HUES64 (cell line): ENCODE results near the gene KRT75.

Source experiments
- H3K27ac ChIP-seq: 2 replicates; pipeline ENCODE4 v1.7.0; 2013; ENCODE audit warnings: low read depth, low read length, inconsistent platforms
- H3K27me3 ChIP-seq: 2 replicates; pipeline ENCODE4 v1.6.1; 2013; ENCODE audit warnings: mild to moderate bottlenecking, low read length; ENCODE audit not compliant: insufficient read depth
- H3K36me3 ChIP-seq: 2 replicates; pipeline ENCODE4 v1.6.1; 2013; ENCODE audit warnings: mild to moderate bottlenecking, low read length; ENCODE audit not compliant: insufficient read depth
- H3K4me1 ChIP-seq: 2 replicates; pipeline ENCODE4 v1.6.1; 2013; ENCODE audit warnings: mild to moderate bottlenecking, low read length, moderate library complexity; ENCODE audit not compliant: insufficient read depth
- H3K4me3 ChIP-seq: 2 replicates; pipeline ENCODE4 v1.5.1; 2013; ENCODE audit warnings: mild to moderate bottlenecking, low read length, moderate library complexity
- H3K9ac ChIP-seq: 2 replicates; pipeline ENCODE4 v1.6.1; 2013; ENCODE audit warnings: mild to moderate bottlenecking, low read depth, low read length
- H3K9me3 ChIP-seq: 2 replicates; pipeline ENCODE4 v1.6.1; 2013; ENCODE audit warnings: low read depth, low read length; ENCODE audit not compliant: insufficient read depth
- WGBS: fragments of 150-250, 120-280 bp; methylation state at CpG from one replicate; pipeline ENCODE4 v1.1.7; 2013; ENCODE audit warnings: missing lambda C conversion rate; 5-methylcytosine and 5-hydroxymethylcytosine counted together

KRT75 gene

GRCh38 chr12:52427083-52427482 lies 7.1 kb downstream of the KRT75 start:
- Histone ChIP-seq H3K9ac (no peak overlapping the region), H3K27me3 (peaks cover 5% of the 10 kb centered on the region; the same call in 1 of the 2 replicates), H3K36me3 (no peaks in the 10 kb centered on the region), H3K9me3 (no peaks in the 10 kb centered on the region), H3K4me3 (no peak overlapping the region), H3K27ac (no peak overlapping the region), H3K4me1 (no peaks in the 10 kb centered on the region)
- no CpG with 5 or more reads among the region's 1 CpG for WGBS

- WGBS, result 91% methylated on average over 2 of the region's 2 CpGs
- no peak overlapping the region for H3K27ac ChIP-seq
- H3K4me3 ChIP-seq, result no peak overlapping the region
- H3K9ac ChIP-seq, result no peak overlapping the region
- no peaks in the 10 kb centered on the region for H3K4me1 ChIP-seq
- no peaks in the 10 kb centered on the region for H3K27me3 ChIP-seq
- H3K9me3 ChIP-seq, result no peaks in the 10 kb centered on the region
- no peaks in the 10 kb centered on the region for H3K36me3 ChIP-seq
Measured at GRCh38 chr12:52426034-52426433, 8.1 kb downstream of the KRT75 start.

GRCh38 chr12:52425466-52425865 lies 8.7 kb downstream of the KRT75 start:
- no peaks in the 10 kb centered on the region for H3K36me3 ChIP-seq
- no peak overlapping the region for H3K9ac ChIP-seq
- no peaks in the 10 kb centered on the region for H3K4me1 ChIP-seq
- H3K9me3 ChIP-seq, result no peaks in the 10 kb centered on the region
- H3K27ac ChIP-seq, result no peak overlapping the region
- H3K27me3 ChIP-seq, result no peaks in the 10 kb centered on the region
- WGBS, result 95% methylated on average over 5 of the region's 5 CpGs
- no peak overlapping the region for H3K4me3 ChIP-seq

- no peak overlapping the region for H3K9ac ChIP-seq
- H3K4me1 ChIP-seq, result no peaks in the 10 kb centered on the region
- no peaks in the 10 kb centered on the region for H3K27me3 ChIP-seq
- 83% methylated on average over 11 of the region's 11 CpGs for WGBS
- H3K36me3 ChIP-seq, result no peaks in the 10 kb centered on the region
- no peak overlapping the region for H3K4me3 ChIP-seq
- no peak overlapping the region for H3K27ac ChIP-seq
- no peaks in the 10 kb centered on the region for H3K9me3 ChIP-seq
Measured at GRCh38 chr12:52423661-52424500, 10.3 kb downstream of the KRT75 start.

- no peak overlapping the region for H3K27ac ChIP-seq
- no peaks in the 10 kb centered on the region for H3K27me3 ChIP-seq
- H3K36me3 ChIP-seq, result no peaks in the 10 kb centered on the region
- no peak overlapping the region for H3K9ac ChIP-seq
- WGBS, result 81% methylated on average over 6 of the region's 6 CpGs
- H3K4me3 ChIP-seq, result no peak overlapping the region
- no peaks in the 10 kb centered on the region for H3K4me1 ChIP-seq
- H3K9me3 ChIP-seq, result no peaks in the 10 kb centered on the region
Measured at GRCh38 chr12:52423035-52423434, 11.1 kb downstream of the KRT75 start.

- no peaks in the 10 kb centered on the region for H3K9me3 ChIP-seq
Measured at GRCh38 chr12:52419656-52420055, 14.5 kb downstream of the KRT75 start.

GRCh38 chr12:52418576-52419110 lies 15.5 kb downstream of the KRT75 start:
- no peak overlapping the region for H3K4me3 ChIP-seq
- no peaks in the 10 kb centered on the region for H3K4me1 ChIP-seq
- no peaks in the 10 kb centered on the region for H3K27me3 ChIP-seq
- no peaks in the 10 kb centered on the region for H3K9me3 ChIP-seq
- WGBS, result 95% methylated on average over 4 of the region's 4 CpGs
- no peak overlapping the region for H3K9ac ChIP-seq
- no peaks in the 10 kb centered on the region for H3K36me3 ChIP-seq
- H3K27ac ChIP-seq, result no peak overlapping the region

More at GRCh38 chr12:52419656-52420055, 14.5 kb downstream of the KRT75 start:
- H3K4me1 ChIP-seq, result no peaks in the 10 kb centered on the region
- no peak overlapping the region for H3K27ac ChIP-seq
- H3K36me3 ChIP-seq, result no peaks in the 10 kb centered on the region
- 100% methylated on average over 1 of the region's 1 CpG for WGBS
- H3K4me3 ChIP-seq, result no peak overlapping the region
- no peaks in the 10 kb centered on the region for H3K27me3 ChIP-seq
- no peak overlapping the region for H3K9ac ChIP-seq

GRCh38 chr12:52417740-52418139 lies 16.4 kb downstream of the KRT75 start:
- Histone ChIP-seq H3K9ac (no peak overlapping the region), H3K27ac (no peak overlapping the region), H3K4me3 (no peak overlapping the region), H3K4me1 (no peaks in the 10 kb centered on the region), H3K9me3 (no peaks in the 10 kb centered on the region), H3K36me3 (no peaks in the 10 kb centered on the region), H3K27me3 (no peaks in the 10 kb centered on the region)
- 87% methylated on average over 2 of the region's 2 CpGs for WGBS

- H3K4me3 ChIP-seq, result no peak overlapping the region
- no peak overlapping the region for H3K9ac ChIP-seq
- H3K9me3 ChIP-seq, result no peaks in the 10 kb centered on the region
- no peaks in the 10 kb centered on the region for H3K4me1 ChIP-seq
- 93% methylated on average over 1 of the region's 1 CpG for WGBS
- no peaks in the 10 kb centered on the region for H3K36me3 ChIP-seq
- no peaks in the 10 kb centered on the region for H3K27me3 ChIP-seq
- no peak overlapping the region for H3K27ac ChIP-seq
Measured at GRCh38 chr12:52416795-52417194, 17.4 kb downstream of the KRT75 start.

- Histone ChIP-seq H3K27me3 (no peaks in the 10 kb centered on the region), H3K4me3 (no peak overlapping the region), H3K36me3 (no peaks in the 10 kb centered on the region), H3K9ac (no peak overlapping the region), H3K4me1 (no peaks in the 10 kb centered on the region), H3K9me3 (no peaks in the 10 kb centered on the region), H3K27ac (no peak overlapping the region)
- WGBS, result 91% methylated on average over 10 of the region's 10 CpGs
Measured at GRCh38 chr12:52415870-52416750, 18.1 kb downstream of the KRT75 start.

GRCh38 chr12:52414936-52415335 lies 19.2 kb downstream of the KRT75 start:
- Histone ChIP-seq H3K9me3 (no peaks in the 10 kb centered on the region), H3K27ac (no peak overlapping the region), H3K4me1 (no peaks in the 10 kb centered on the region), H3K27me3 (no peaks in the 10 kb centered on the region), H3K4me3 (no peak overlapping the region), H3K9ac (no peak overlapping the region), H3K36me3 (no peaks in the 10 kb centered on the region)
- WGBS, result 66% methylated on average over 5 of the region's 5 CpGs
